Neural progenitor cell (in vitro differentiated cells): ENCODE measurements around the gene KLRK1.

Source experiments
- EZH2phosphoT487 ChIP-seq: fragments of 200-600 bp; sonication (generic); IDR thresholded peaks from 2 replicates; pipeline ENCODE4 v1.6.1; 2017; ENCODE audit warnings: antibody characterized with exemption
- TF ChIP-seq, protein P1 (sequence below): fragments of 200-600 bp; sonication (generic); IDR thresholded peaks from 2 replicates; pipeline ENCODE4 v1.5.1; 2017; ENCODE audit warnings: antibody characterized with exemption, mild to moderate bottlenecking

DNA sequence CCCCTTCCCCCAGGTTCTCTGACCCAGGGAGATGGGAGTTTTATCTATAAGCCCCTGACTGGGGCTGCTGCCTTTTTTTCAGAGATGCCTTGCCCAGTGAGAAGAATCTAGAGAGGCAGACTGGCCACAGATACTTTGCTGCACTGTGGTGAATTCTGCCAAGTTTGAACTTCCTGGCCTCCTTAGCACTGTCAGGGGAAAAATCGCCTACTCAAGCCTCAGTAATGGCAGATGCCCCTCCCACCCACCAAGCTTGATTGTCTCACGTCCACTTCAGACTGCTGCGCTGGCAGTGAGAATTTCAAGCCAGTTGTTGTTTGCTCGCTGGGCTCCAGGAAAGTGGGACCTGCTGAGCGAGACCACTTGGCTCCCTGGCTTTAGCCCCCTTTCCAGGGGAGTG lies 31.7 kb downstream of the KLRK1 start:
- TF ChIP-seq, protein P1, sequence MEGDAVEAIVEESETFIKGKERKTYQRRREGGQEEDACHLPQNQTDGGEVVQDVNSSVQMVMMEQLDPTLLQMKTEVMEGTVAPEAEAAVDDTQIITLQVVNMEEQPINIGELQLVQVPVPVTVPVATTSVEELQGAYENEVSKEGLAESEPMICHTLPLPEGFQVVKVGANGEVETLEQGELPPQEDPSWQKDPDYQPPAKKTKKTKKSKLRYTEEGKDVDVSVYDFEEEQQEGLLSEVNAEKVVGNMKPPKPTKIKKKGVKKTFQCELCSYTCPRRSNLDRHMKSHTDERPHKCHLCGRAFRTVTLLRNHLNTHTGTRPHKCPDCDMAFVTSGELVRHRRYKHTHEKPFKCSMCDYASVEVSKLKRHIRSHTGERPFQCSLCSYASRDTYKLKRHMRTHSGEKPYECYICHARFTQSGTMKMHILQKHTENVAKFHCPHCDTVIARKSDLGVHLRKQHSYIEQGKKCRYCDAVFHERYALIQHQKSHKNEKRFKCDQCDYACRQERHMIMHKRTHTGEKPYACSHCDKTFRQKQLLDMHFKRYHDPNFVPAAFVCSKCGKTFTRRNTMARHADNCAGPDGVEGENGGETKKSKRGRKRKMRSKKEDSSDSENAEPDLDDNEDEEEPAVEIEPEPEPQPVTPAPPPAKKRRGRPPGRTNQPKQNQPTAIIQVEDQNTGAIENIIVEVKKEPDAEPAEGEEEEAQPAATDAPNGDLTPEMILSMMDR: no peak
- no peak for TF ChIP-seq EZH2phosphoT487
